Cerebellar nuclear complex (tissue), 1 donor: ENCODE data around the gene PDP2.

Source experiments
- DNase-seq, 2 experiments: peaks; one replicate each; lab custom pipeline; 2025; lab: John Stamatoyannopoulos, UW

PDP2 gene

DNA sequence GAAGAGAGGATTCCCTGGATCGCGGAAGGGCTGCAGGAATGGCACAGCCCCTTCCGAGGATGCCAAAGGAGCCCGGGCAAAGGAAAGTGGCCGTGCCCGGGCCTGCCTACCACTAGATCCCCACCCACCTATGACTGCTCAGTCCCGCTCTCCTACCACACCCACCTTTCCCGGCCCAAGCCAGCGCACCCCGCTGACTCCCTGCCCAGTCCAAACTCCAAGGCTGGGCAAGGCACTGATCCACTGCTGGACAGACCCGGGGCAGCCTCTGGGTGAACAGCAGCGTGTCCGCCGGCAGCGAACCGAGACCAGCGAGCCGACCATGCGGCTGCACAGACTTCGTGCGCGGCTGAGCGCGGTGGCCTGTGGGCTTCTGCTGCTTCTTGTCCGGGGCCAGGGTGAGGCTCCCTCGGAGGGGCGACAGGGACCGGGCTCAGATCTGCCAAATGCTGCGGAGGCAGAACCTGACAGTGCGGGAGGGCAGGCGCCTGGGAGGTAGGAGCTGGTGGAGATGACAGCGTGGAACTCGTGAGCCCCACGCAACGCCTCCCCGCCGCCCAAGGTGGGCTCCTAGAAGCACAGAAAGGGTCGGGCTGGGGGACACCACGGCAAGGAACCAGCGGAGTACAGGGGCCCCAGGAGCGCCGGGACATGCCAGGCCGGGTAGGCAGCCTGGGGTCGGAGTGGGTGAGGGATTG lies 55.1 kb downstream of the PDP2 start, which contains the start of gene CES2:
TSS of gene CES2 (plus strand) at position 203 of the 698 bp plus-strand sequence. CDS start at position 323, 120 bp downstream.
- DNase-seq: no peak

DNA sequence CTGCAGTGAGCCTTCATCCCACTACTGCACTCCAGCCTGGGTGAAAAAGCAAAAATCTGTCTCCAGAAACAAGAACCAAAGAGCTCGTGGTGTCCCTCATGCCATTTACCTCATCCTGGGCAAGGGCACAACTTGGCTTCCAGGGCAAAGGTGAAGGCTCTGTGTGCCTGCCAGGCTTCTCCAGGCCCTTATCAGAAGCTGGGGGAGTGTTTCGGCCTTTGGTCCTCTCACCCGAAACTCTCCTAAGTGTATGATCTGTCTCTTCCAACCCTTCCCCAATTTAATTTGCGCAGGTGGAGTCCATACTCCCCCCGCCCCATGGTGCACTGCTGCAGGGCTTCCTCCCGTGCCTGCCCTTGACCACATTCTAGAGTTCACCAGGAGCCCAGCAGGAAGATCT lies 56.1 kb downstream of the PDP2 start:
- no peak for DNase-seq

DNA sequence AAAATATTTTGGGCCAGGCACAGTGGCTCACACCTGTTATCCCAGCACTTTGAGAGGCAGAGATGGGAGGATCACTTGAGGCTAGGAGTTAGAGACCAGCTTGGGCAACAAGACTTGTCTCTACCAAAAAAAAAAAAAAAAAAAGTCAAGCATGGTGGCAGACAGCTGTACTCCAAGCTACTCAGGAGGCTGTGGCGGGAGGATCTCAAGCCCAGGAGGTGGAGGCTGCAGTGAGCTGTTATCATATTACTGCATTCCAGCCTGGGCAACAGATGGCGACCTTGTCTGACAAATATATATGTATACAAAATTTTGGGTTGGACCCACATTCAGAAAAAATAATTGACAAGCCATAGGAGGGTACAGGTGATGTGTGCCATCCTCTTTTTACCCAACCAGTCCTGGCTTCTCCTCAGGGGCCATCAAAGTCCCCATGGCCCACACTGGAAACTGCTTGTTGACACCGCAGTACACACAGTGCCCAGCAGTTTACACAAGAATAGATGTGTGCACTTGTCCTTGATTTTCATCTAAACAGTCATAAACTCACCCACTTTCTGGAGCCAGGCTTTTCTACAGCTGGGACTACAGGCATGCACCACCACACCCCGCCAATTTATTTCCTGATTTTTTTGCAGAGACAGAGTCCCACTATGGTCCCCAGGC lies 56.7 kb downstream of the PDP2 start:
- DNase-seq: no peak

DNA sequence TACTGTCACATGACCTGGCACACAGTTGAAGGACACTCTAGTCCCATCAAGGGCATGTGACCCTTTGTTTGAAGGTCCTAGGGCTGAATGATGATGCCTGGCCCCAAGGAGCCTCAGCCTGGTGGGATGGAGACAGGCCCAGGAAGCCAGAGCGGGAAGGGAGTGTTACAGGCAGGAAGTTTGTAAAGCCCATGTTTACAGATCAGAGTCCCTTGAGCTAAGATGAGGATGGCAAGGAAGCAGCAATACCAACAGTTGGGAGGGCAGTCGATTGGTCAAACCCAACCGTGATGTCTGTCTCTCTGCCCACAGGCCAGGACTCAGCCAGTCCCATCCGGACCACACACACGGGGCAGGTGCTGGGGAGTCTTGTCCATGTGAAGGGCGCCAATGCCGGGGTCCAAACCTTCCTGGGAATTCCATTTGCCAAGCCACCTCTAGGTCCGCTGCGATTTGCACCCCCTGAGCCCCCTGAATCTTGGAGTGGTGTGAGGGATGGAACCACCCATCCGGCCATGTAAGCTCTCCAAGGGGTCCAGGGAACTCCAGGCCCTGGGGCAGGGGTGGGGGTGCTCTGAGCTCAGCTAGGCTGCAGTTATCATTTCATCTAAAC lies 57.5 kb downstream of the PDP2 start:
- DNase-seq: no peak

DNA sequence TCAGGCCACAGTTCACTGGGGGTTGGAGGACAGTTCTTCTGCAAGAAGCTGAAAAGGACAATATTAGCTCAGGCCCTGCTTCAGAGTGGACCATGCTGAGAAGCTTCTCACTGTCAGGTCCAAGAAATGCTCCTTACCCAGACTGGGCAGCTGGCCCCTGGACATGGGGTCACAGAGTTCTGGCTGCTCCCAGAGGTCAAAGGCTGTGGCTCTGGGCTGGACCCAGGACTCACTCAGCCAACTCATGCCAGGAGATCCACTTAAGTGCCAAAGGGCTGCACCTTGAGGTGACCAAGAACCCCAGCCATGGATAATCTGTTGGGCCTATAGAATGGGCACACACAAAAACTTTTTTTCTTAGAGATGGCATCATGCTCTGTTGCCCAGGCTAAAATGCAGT lies 59.1 kb downstream of the PDP2 start:
- DNase-seq: no peak

DNA sequence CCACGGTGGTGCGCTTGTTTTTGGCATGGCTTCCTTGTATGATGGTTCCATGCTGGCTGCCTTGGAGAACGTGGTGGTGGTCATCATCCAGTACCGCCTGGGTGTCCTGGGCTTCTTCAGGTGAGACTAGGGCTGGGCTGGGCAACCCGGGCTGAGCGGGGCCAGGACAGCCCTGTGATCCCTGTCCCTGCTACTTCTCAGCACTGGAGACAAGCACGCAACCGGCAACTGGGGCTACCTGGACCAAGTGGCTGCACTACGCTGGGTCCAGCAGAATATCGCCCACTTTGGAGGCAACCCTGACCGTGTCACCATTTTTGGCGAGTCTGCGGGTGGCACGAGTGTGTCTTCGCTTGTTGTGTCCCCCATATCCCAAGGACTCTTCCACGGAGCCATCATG lies 59.9 kb downstream of the PDP2 start:
- DNase-seq: no peak
